K562 (cell line): ENCODE results near the gene GCNT3. TPM values are rescaled to one million over a fixed set of nuclear protein-coding genes. Genes with fewer than 3 reads are reported as not detected.

Experiments used
- ATAC-seq: fragments of 200-7000 bp; cut with Tn5 transposase; 3 replicates; pipeline ENCODE4 v1.9.1; 2020; ENCODE audit warnings: moderate library complexity
- BruUV-seq: library from RNA; stranded (reverse); fragments of 400-500 nt; replicated peaks from 2 replicates; lab custom pipeline; 2021; lab: Mats Ljungman, UMichigan
- CTCF ChIA-PET: fragments of 300-600 bp; formaldehyde crosslinking; extraction: SDS; loops from one replicate; lab custom pipeline; 2021; ENCODE audit warnings: low intra/inter-chr PET ratio; lab: Yijun Ruan, JAX
- POLR2A ChIA-PET: fragments of 300-600, 350-650 bp; sonication (Branson Sonifier 250); formaldehyde crosslinking; extraction: SDS; loops from one replicate; lab custom pipeline; 2021; ENCODE audit warnings: antibody characterized with exemption, inconsistent platforms; lab: Yijun Ruan, JAX
- DNase-seq, 4 experiments: peaks; one replicate each; pipeline versions ENCODE4 v3.0.0 to v3.0.0-alpha.2; 2011 to 2018; ENCODE audit warnings: low spot score in 3 of 4, mixed read lengths in 3 of 4; ENCODE audit errors: extremely low read depth in 1 of 4
- FAIRE-seq: peaks from 2 replicates; lab custom pipeline; 2011; peaks lifted over from hg19 to GRCh38; lab: Jason Lieb, UNC
- H2AFZ ChIP-seq: 2 replicates; pipeline ENCODE4 v1.6.0; 2011; ENCODE audit warnings: low read depth, low read length, control low read depth, inconsistent platforms
- H3K27ac ChIP-seq: fragments of 200-600 bp; 3 replicates; pipeline ENCODE4 v1.8.0; 2011; ENCODE audit warnings: low read depth, mild to moderate bottlenecking, control low read depth, inconsistent platforms, low read length, moderate library complexity, mixed read lengths; ENCODE audit errors: extremely low read depth
- H3K27me3 ChIP-seq, 2 experiments: fragments of 300-600 bp in 1 of 2; 2 replicates in 1 of 2; 3 replicates in 1 of 2; pipeline versions ENCODE4 v1.6.0 to v1.8.0; 2011; ENCODE audit warnings: inconsistent platforms in 2 of 2, low read length in 2 of 2, mild to moderate bottlenecking in 1 of 2, mixed read lengths in 1 of 2, moderate library complexity in 1 of 2; ENCODE audit not compliant: control insufficient read depth in 2 of 2, insufficient read depth in 2 of 2
- H3K36me3 ChIP-seq: fragments of 300-600 bp; 3 replicates; pipeline ENCODE4 v1.8.0; 2011; ENCODE audit warnings: mild to moderate bottlenecking, low read length, inconsistent platforms; ENCODE audit not compliant: control insufficient read depth, insufficient read depth
- H3K4me1 ChIP-seq, 2 experiments: fragments of 200-600 bp in 1 of 2; replicated peaks in 1 of 2; 2 replicates in 1 of 2; 3 replicates in 1 of 2; pipeline versions ENCODE4 v1.5.1 to v1.8.0; 2011; ENCODE audit warnings: inconsistent platforms in 2 of 2, low read length in 2 of 2, mild to moderate bottlenecking in 1 of 2, mixed read lengths in 1 of 2, moderate library complexity in 1 of 2; ENCODE audit not compliant: control insufficient read depth in 2 of 2, insufficient read depth in 2 of 2
- H3K4me2 ChIP-seq: 2 replicates; pipeline ENCODE4 v1.6.1; 2011; ENCODE audit warnings: low read length, control low read depth, inconsistent platforms, mixed read lengths; ENCODE audit not compliant: insufficient read depth
- H3K4me3 ChIP-seq: fragments of 200-600 bp; sonication (generic), shearing (Covaris generic); 2 replicates; pipeline ENCODE4 v1.5.1; 2016; ENCODE audit warnings: control low read depth, inconsistent platforms
- H3K79me2 ChIP-seq: fragments of 200-600 bp; 3 replicates; pipeline ENCODE4 v1.8.0; 2011; ENCODE audit warnings: low read length, inconsistent platforms; ENCODE audit not compliant: control insufficient read depth, insufficient read depth
- H3K9ac ChIP-seq, 2 experiments: 2 replicates each; pipeline versions ENCODE4 v1.6.0 to v1.6.1; 2011; ENCODE audit warnings: low read depth in 2 of 2, low read length in 2 of 2, control low read depth in 1 of 2, inconsistent platforms in 1 of 2, mild to moderate bottlenecking in 1 of 2, mixed read lengths in 1 of 2; ENCODE audit not compliant: insufficient read depth in 1 of 2
- H3K9me1 ChIP-seq: one replicate; pipeline ENCODE4 v1.6.0; 2011; ENCODE audit warnings: inconsistent platforms, mild to moderate bottlenecking, low read length, moderate library complexity; ENCODE audit not compliant: control insufficient read depth, insufficient read depth
- H3K9me3 ChIP-seq: replicated peaks from 2 replicates; pipeline ENCODE4 v1.5.1; 2011; ENCODE audit warnings: low read depth, low read length, inconsistent platforms; ENCODE audit not compliant: control insufficient read depth, insufficient read depth
- H4K20me1 ChIP-seq: replicated peaks from 2 replicates; pipeline ENCODE4 v1.6.1; 2011; ENCODE audit warnings: low read length, inconsistent platforms, mixed read lengths; ENCODE audit not compliant: control insufficient read depth, insufficient read depth
- ARID1B ChIP-seq: fragments of 450-650 bp; IDR thresholded peaks from 2 replicates; pipeline ENCODE4 v1.6.1; 2016; ENCODE audit warnings: antibody characterized with exemption, mild to moderate bottlenecking, inconsistent platforms
- CTCF ChIP-seq, 3 experiments: IDR thresholded peaks in 2 of 3; conservative IDR thresholded peaks in 1 of 3; 2 replicates each; pipeline ENCODE4 v1.5.1; 2011 to 2012; ENCODE audit warnings: low read length in 3 of 3, mild to moderate bottlenecking in 3 of 3, control low read depth in 2 of 3, improper control_type of control experiment in 1 of 3, inconsistent platforms in 1 of 3, low read depth in 1 of 3, mixed read lengths in 1 of 3, moderate library complexity in 1 of 3; ENCODE audit not compliant: insufficient read depth in 2 of 3
- ESRRA ChIP-seq: fragments of 450-650 bp; IDR thresholded peaks from 2 replicates; pipeline ENCODE4 v1.6.1; 2014; ENCODE audit warnings: low read depth, mild to moderate bottlenecking, moderate library complexity, borderline replicate concordance
- HMBOX1 ChIP-seq: sonication (generic); IDR thresholded peaks from 2 replicates; pipeline ENCODE4 v1.6.1; 2016
- JUND ChIP-seq, 2 experiments: IDR thresholded peaks; 2 replicates in 1 of 2; 3 replicates in 1 of 2; pipeline ENCODE4 v1.6.1; 2011; ENCODE audit warnings: borderline replicate concordance in 2 of 2, low read depth in 2 of 2, low read length in 2 of 2, improper control_type of control experiment in 1 of 2, missing biosample characterization in 1 of 2, missing genetic modification characterization in 1 of 2, missing genetic modification reagents in 1 of 2
- KLF16 ChIP-seq: IDR thresholded peaks from 2 replicates; pipeline ENCODE4 v1.6.1; 2016; ENCODE audit warnings: antibody characterized with exemption
- PYGO2 ChIP-seq: fragments of 450-650 bp; IDR thresholded peaks from 2 replicates; pipeline ENCODE4 v1.6.1; 2016; ENCODE audit warnings: mild to moderate bottlenecking, missing genetic modification characterization, moderate library complexity, missing compliant biosample characterization
- RAD21 ChIP-seq, 2 experiments: fragments of 250-450 bp in 1 of 2; fragments of 450-650 bp in 1 of 2; sonication (Bioruptor Pico) in 1 of 2; formaldehyde crosslinking in 1 of 2; IDR thresholded peaks in 1 of 2; conservative IDR thresholded peaks in 1 of 2; 2 replicates each; pipeline versions ENCODE4 v1.4.0 to v1.8.0; 2020 to 2022; ENCODE audit warnings: mild to moderate bottlenecking in 2 of 2, moderate library complexity in 1 of 2
- SMC3 ChIP-seq: conservative IDR thresholded peaks from 2 replicates; pipeline ENCODE4 v1.6.1; 2011; ENCODE audit warnings: low read depth, low read length, improper control_type of control experiment; ENCODE audit not compliant: insufficient read depth
- ZFP30 ChIP-seq: fragments of 250-450 bp; sonication (Bioruptor Pico); IDR thresholded peaks from 2 replicates; pipeline ENCODE4 v1.8.0; 2022; ENCODE audit warnings: moderate library complexity, mild to moderate bottlenecking, inconsistent platforms, borderline replicate concordance
- WGBS: fragments of 100-300 bp; shearing (Covaris generic); methylation state at CpG from one replicate; pipeline ENCODE4 v1.1.6; 2016; ENCODE audit warnings: low coverage, mixed read lengths; ENCODE audit not compliant: insufficient coverage; ENCODE audit errors: missing lambda C conversion rate; 5-methylcytosine and 5-hydroxymethylcytosine counted together
- in situ Hi-C: fragments of 300-500 bp; cut with MboI; formaldehyde crosslinking; loops from 4 replicates; pipeline ENCODE4 v1.15.0; 2018; ENCODE audit warnings: inconsistent platforms, mixed read lengths
- intact Hi-C: fragments of 100-400 bp; cut with micrococcal nuclease; formaldehyde crosslinking; loops from 2 replicates; pipeline ENCODE4 v1.14.2; 2022
- polyA plus RNA-seq, 8 experiments: library from polyadenylated mRNA; depleted of rRNA in 4 of 8; stranded (reverse) in 5 of 8; unstranded in 3 of 8; fragments of >200 nt; fragmentation: Nextera tagmentation in 2 of 8; fragmentation: Illumina TruSeq in 1 of 8; extraction: Ambion mirVana in 2 of 8; extraction: Trizol in 1 of 8; gene quantifications; 2 replicates each; pipeline versions ENCODE4 v1.2.1 to v1.2.3, GENCODE V29; 2011 to 2014; ENCODE audit warnings: inconsistent platforms in 1 of 8, missing spikeins in 1 of 8
- total RNA-seq, 7 experiments: library from RNA; depleted of rRNA in 6 of 7; stranded (reverse); fragments of >200 nt in 6 of 7; fragmentation: Illumina TruSeq in 2 of 7; extraction: Trizol in 2 of 7; gene quantifications; 2 replicates each; pipeline versions ENCODE4 v1.2.1 to v1.2.3, GENCODE V29; 2011 to 2021; ENCODE audit warnings: low replicate concordance in 1 of 7

The GCNT3 gene
- total and polyA plus RNA-seq, 9 of the 15 experiments (the other 6 are each of a cell fraction or from before 2014, with no cell fraction given), result 0.07 to 0.35 (median 0.11) TPM; not detected in 4

GRCh38 chr15:59622289-59622688 lies 10.7 kb downstream of the GCNT3 start (continued):
- TF ChIP-seq ARID1B, result no peak
- 0 out of 2 replicates have a peak, but pooled peaks have one; percentile 17 for TF ChIP-seq SMC3
- TF ChIP-seq PYGO2 (tag), result no peak
- TF ChIP-seq CTCF (IDR thresholded peaks at IDR 0.05 in 2 of 3, conservative IDR thresholded peaks at IDR 0.05 in 1 of 3; ENCODE audit: insufficient read depth in 2 of 3, low read depth in 1 of 3, low read length in 3 of 3), result peak; percentile 42 to 61 (median 53); a peak in 5 of 6 replicates
- TF ChIP-seq HMBOX1, result peak; percentile 82
- 0 out of 2 replicates have a peak, but pooled peaks have one; percentile 23 for TF ChIP-seq JUND (IDR thresholded peaks at IDR 0.05; ENCODE audit: borderline replicate concordance, low read depth, low read length)
- TF ChIP-seq JUND (tag; IDR thresholded peaks at IDR 0.05; ENCODE audit: borderline replicate concordance, low read depth, low read length), result no peak

GRCh38 chr15:59632714-59633113 lies 21.1 kb downstream of the GCNT3 start:
- H3K9me1 ChIP-seq, result no peaks in the 10 kb centered on the region
- POLR2A ChIA-PET, result interaction anchor here (1.0 to 1.2 kb wide), 2 partner anchors 9 kb away, joined by 3 read pairs; no protein-coding TSS in a partner anchor
- in situ Hi-C loops (no loop called here), intact Hi-C loops (loop anchor here (2.0 kb wide), 1 partner anchor 100 kb away; no protein-coding TSS in a partner anchor)
- no peaks in the 10 kb centered on the region; a peak in 2 of 5 replicates for H3K27me3 ChIP-seq
- BruUV-seq, result no TSS peak
- peaks cover 2% of the 10 kb centered on the region; the same call in 1 of the 3 replicates for H3K36me3 ChIP-seq
- no peaks in the 10 kb centered on the region; a peak in 1 of 5 replicates for H3K4me1 ChIP-seq
- DNase-seq, result peak in 2 of 4 experiments; percentile 27 to 30
- no peak overlapping the region for H3K4me2 ChIP-seq
- no peak overlapping the region for H3K9ac ChIP-seq
- TF ChIP-seq KLF16 (0 out of 2 replicates have a peak, but pooled peaks have one; percentile 9), ESRRA (peak; percentile 28; the same call in 1 of the 2 replicates), RAD21 (CRISPR knock-in tag; conservative IDR thresholded peaks at IDR 0.05 in 1 of 2, IDR thresholded peaks at IDR 0.05 in 1 of 2) (peak in 1 of 2 experiments; percentile 62; a peak in 2 of 4 replicates), CTCF (IDR thresholded peaks at IDR 0.05 in 2 of 3, conservative IDR thresholded peaks at IDR 0.05 in 1 of 3; ENCODE audit: insufficient read depth in 2 of 3, low read depth in 1 of 3, low read length in 3 of 3) (peak; percentile 51 to 57 (median 55); a peak in 5 of 6 replicates), ZFP30 (no peak)
- TF ChIP-seq, all 486 proteins: peak for 4
- FAIRE-seq (peak; percentile 26), ATAC-seq (peak; percentile 90)
- no peak overlapping the region for H2AFZ ChIP-seq
- 4% methylated on average over 4 of the region's 4 CpGs for WGBS
- CTCF ChIA-PET, result no interaction called here
- no peak overlapping the region for H3K27ac ChIP-seq
- H3K79me2 ChIP-seq, result no peaks in the 10 kb centered on the region
- no peaks in the 10 kb centered on the region for H4K20me1 ChIP-seq
- no peak overlapping the region for H3K4me3 ChIP-seq
- H3K9me3 ChIP-seq, result no peaks in the 10 kb centered on the region
